Skeletal muscle satellite cell (primary cell): ENCODE results near the gene CADM1.

Experiments
- H3K27me3 ChIP-seq: 2 replicates; pipeline ENCODE4 v1.7.0; 2013; ENCODE audit warnings: low read length; ENCODE audit not compliant: control insufficient read depth, insufficient read depth
- H3K36me3 ChIP-seq: 2 replicates; pipeline ENCODE4 v1.7.0; 2013; ENCODE audit warnings: mild to moderate bottlenecking, control low read depth, low read length; ENCODE audit not compliant: insufficient read depth
- H3K4me1 ChIP-seq: 2 replicates; pipeline ENCODE4 v1.7.0; 2013; ENCODE audit warnings: low read length; ENCODE audit not compliant: control insufficient read depth, insufficient read depth
- H3K4me2 ChIP-seq: 2 replicates; pipeline ENCODE4 v1.7.0; 2013; ENCODE audit warnings: mild to moderate bottlenecking, low read length
- H3K4me3 ChIP-seq: 2 replicates; pipeline ENCODE4 v1.7.0; 2013; ENCODE audit warnings: low read length
- H3K9ac ChIP-seq: 2 replicates; pipeline ENCODE4 v1.7.0; 2013; ENCODE audit warnings: mild to moderate bottlenecking, low read depth, low read length, moderate library complexity
- H3K9me3 ChIP-seq: replicated peaks from 2 replicates; pipeline ENCODE4 v1.7.0; 2013; ENCODE audit warnings: mild to moderate bottlenecking, control low read depth, low read length

Gene CADM1

GRCh38 chr11:115202900-115203552 is 301.2 kb downstream of the CADM1 start:
- Histone ChIP-seq H3K4me3 (no peak overlapping the region), H3K36me3 (no peaks in the 10 kb centered on the region), H3K4me2 (no peak overlapping the region), H3K9me3 (no peaks in the 10 kb centered on the region), H3K9ac (no peak overlapping the region), H3K4me1 (peaks cover 13% of the 10 kb centered on the region), H3K27me3 (no peaks in the 10 kb centered on the region)

GRCh38 chr11:115202074-115202473 is 302.1 kb downstream of the CADM1 start:
- Histone ChIP-seq H3K27me3 (no peaks in the 10 kb centered on the region), H3K4me3 (no peak overlapping the region), H3K4me2 (no peak overlapping the region), H3K36me3 (no peaks in the 10 kb centered on the region), H3K9me3 (no peaks in the 10 kb centered on the region), H3K4me1 (peaks cover 13% of the 10 kb centered on the region), H3K9ac (no peak overlapping the region)

GRCh38 chr11:115201111-115201792 is 303.0 kb downstream of the CADM1 start:
- Histone ChIP-seq H3K36me3 (no peaks in the 10 kb centered on the region), H3K9me3 (no peaks in the 10 kb centered on the region), H3K27me3 (no peaks in the 10 kb centered on the region), H3K4me3 (no peak overlapping the region), H3K4me2 (peak overlapping the region; percentile 39), H3K4me1 (peaks cover 13% of the 10 kb centered on the region), H3K9ac (no peak overlapping the region)

GRCh38 chr11:115199481-115200069 is 304.6 kb downstream of the CADM1 start:
- Histone ChIP-seq H3K9ac (no peak overlapping the region), H3K4me2 (no peak overlapping the region), H3K4me1 (peaks cover 13% of the 10 kb centered on the region), H3K9me3 (no peaks in the 10 kb centered on the region), H3K4me3 (no peak overlapping the region), H3K36me3 (no peaks in the 10 kb centered on the region), H3K27me3 (no peaks in the 10 kb centered on the region)

GRCh38 chr11:115198321-115198741 is 305.9 kb downstream of the CADM1 start:
- no peak overlapping the region for H3K9ac ChIP-seq
- no peaks in the 10 kb centered on the region for H3K27me3 ChIP-seq
- H3K4me3 ChIP-seq, result no peak overlapping the region
- H3K36me3 ChIP-seq, result no peaks in the 10 kb centered on the region
- peaks cover 13% of the 10 kb centered on the region for H3K4me1 ChIP-seq
- H3K9me3 ChIP-seq, result no peaks in the 10 kb centered on the region
- no peak overlapping the region for H3K4me2 ChIP-seq

- no peaks in the 10 kb centered on the region for H3K27me3 ChIP-seq
- H3K4me2 ChIP-seq, result no peak overlapping the region
- peaks cover 13% of the 10 kb centered on the region for H3K4me1 ChIP-seq
- no peaks in the 10 kb centered on the region for H3K36me3 ChIP-seq
- no peak overlapping the region for H3K4me3 ChIP-seq
- H3K9me3 ChIP-seq, result no peaks in the 10 kb centered on the region
- H3K9ac ChIP-seq, result no peak overlapping the region
Measured at GRCh38 chr11:115197433-115197832, 306.8 kb downstream of the CADM1 start.

GRCh38 chr11:115197031-115197430 is 307.2 kb downstream of the CADM1 start:
- H3K4me1 ChIP-seq, result peaks cover 13% of the 10 kb centered on the region
- H3K36me3 ChIP-seq, result no peaks in the 10 kb centered on the region
- no peak overlapping the region for H3K4me3 ChIP-seq
- no peak overlapping the region for H3K4me2 ChIP-seq
- H3K27me3 ChIP-seq, result no peaks in the 10 kb centered on the region
- H3K9ac ChIP-seq, result no peak overlapping the region
- H3K9me3 ChIP-seq, result no peaks in the 10 kb centered on the region

- Histone ChIP-seq H3K36me3 (no peaks in the 10 kb centered on the region), H3K9me3 (no peaks in the 10 kb centered on the region), H3K9ac (no peak overlapping the region), H3K4me2 (no peak overlapping the region), H3K4me1 (peaks cover 1% of the 10 kb centered on the region), H3K27me3 (no peaks in the 10 kb centered on the region), H3K4me3 (no peak overlapping the region)
Measured at GRCh38 chr11:115194802-115195110, 309.5 kb downstream of the CADM1 start.

GRCh38 chr11:115193914-115194801 is 310.1 kb downstream of the CADM1 start:
- no peak overlapping the region for H3K4me3 ChIP-seq
- no peaks in the 10 kb centered on the region for H3K36me3 ChIP-seq
- no peaks in the 10 kb centered on the region for H3K27me3 ChIP-seq
- no peak overlapping the region for H3K9ac ChIP-seq
- no peak overlapping the region for H3K4me2 ChIP-seq
- no peaks in the 10 kb centered on the region for H3K9me3 ChIP-seq
- no peaks in the 10 kb centered on the region for H3K4me1 ChIP-seq

GRCh38 chr11:115191761-115192160 is 312.5 kb downstream of the CADM1 start:
- Histone ChIP-seq H3K4me3 (no peak overlapping the region), H3K9ac (no peak overlapping the region), H3K4me2 (no peak overlapping the region), H3K27me3 (no peaks in the 10 kb centered on the region), H3K4me1 (no peaks in the 10 kb centered on the region), H3K9me3 (no peaks in the 10 kb centered on the region), H3K36me3 (no peaks in the 10 kb centered on the region)

GRCh38 chr11:115190196-115190595 is 314.0 kb downstream of the CADM1 start:
- H3K36me3 ChIP-seq, result no peaks in the 10 kb centered on the region
- no peak overlapping the region for H3K9ac ChIP-seq
- no peak overlapping the region for H3K4me2 ChIP-seq
- no peaks in the 10 kb centered on the region for H3K27me3 ChIP-seq
- H3K9me3 ChIP-seq, result no peaks in the 10 kb centered on the region
- H3K4me3 ChIP-seq, result no peak overlapping the region
- no peaks in the 10 kb centered on the region for H3K4me1 ChIP-seq
